Measurements from ENCODE around the gene CNTN2. TPM values are rescaled to one million over a fixed set of nuclear protein-coding genes. Genes with fewer than 3 reads are reported as not detected.

CNTN2 gene
- total RNA-seq, 2 donors from 2014 or later, result not detected

DNA sequence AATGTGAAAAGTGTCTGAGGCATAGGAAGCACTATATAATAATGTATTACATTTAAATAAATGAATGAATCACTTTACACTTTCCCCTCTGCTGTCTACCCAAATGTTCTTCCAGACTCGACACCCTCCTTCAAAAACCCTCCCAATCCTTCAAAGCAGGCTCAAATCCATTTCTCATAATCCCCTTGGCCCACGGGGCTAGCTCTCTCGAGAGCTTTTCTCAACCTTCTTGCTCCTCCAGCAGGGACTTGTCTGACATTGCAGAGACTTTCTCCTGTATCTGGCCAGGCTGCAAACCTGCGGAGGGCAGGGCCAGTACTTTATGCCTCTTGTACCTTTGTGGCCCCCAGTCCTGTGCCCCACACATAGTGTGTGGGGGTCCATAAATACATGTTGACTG is 14.1 kb upstream of the CNTN2 start:
- H3K9me3 ChIP-seq (ENCODE audit: control insufficient read depth, low read length, poor library complexity, severe bottlenecking), result no peaks in the 10 kb centered on the region
- Mint-ChIP-seq H3K27me3 (peaks cover 54% of the 10 kb centered on the region), H3K4me1 (peaks cover 3% of the 10 kb centered on the region), H3K4me3 (no peak overlapping the region), H3K27ac (no peak overlapping the region), H3K36me3 (ENCODE audit: low read depth) (peaks cover 2% of the 10 kb centered on the region)
- ATAC-seq, result no peak
- no peak for DNase-seq

GRCh38 chr1:205030241-205030640 is 12.8 kb upstream of the CNTN2 start:
- Mint-ChIP-seq H3K27me3 (peaks cover 45% of the 10 kb centered on the region), H3K4me3 (no peak overlapping the region), H3K4me1 (peaks cover 3% of the 10 kb centered on the region), H3K36me3 (ENCODE audit: low read depth) (peaks cover 4% of the 10 kb centered on the region), H3K27ac (no peak overlapping the region)
- DNase-seq (no peak), ATAC-seq (no peak)
- H3K9me3 ChIP-seq (ENCODE audit: control insufficient read depth, low read length, poor library complexity, severe bottlenecking), result no peaks in the 10 kb centered on the region

DNA sequence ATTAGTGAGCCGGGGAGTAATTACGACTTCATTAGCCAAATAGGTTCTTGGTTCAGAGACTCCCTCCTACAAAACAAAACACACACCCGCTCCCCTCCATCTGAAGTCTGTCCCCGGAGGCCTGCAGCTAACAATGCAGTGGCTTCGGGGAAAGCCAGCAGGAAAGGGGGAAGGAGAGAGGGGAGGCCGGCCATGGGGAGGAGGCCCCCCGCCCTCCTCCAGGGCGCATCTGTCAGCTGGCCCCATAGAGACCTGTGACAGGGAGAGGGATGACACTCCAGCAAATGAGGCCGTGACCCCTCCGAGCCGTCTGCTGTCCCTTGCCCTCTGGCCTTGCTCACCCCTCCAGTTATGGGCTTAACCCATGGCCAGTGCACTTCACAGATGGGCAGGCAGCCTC is 12.1 kb upstream of the CNTN2 start:
- Mint-ChIP-seq H3K4me3 (no peak overlapping the region), H3K4me1 (peaks cover 3% of the 10 kb centered on the region), H3K27ac (no peak overlapping the region), H3K36me3 (ENCODE audit: low read depth) (peaks cover 7% of the 10 kb centered on the region), H3K27me3 (peaks cover 43% of the 10 kb centered on the region)
- no peak for DNase-seq
- ATAC-seq, result no peak
- H3K9me3 ChIP-seq (ENCODE audit: control insufficient read depth, low read length, poor library complexity, severe bottlenecking), result no peaks in the 10 kb centered on the region

DNA sequence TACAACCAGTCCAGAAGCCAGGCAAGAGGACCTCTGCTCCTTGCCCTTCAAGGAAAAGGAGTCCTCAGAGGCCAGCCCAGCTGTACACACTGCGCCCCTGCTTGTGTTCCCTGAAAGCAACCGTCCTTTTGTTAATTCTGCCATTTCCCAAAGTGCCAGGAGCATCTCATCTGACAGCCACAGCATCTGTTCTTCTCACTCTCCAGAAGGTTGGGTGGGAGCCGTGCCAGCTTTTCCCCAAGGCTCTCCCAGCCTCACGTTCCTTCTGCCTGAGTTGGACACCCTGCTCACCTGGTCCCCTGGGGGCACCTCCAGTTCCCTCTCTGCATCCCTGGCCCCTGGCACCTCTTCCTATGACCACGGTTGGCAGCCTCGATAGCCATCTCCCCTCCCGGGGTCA is 10.5 kb upstream of the CNTN2 start:
- Mint-ChIP-seq H3K27ac (no peak overlapping the region), H3K36me3 (ENCODE audit: low read depth) (peaks cover 7% of the 10 kb centered on the region), H3K4me3 (no peak overlapping the region), H3K4me1 (peaks cover 3% of the 10 kb centered on the region), H3K27me3 (peaks cover 43% of the 10 kb centered on the region)
- H3K9me3 ChIP-seq (ENCODE audit: control insufficient read depth, low read length, poor library complexity, severe bottlenecking), result no peaks in the 10 kb centered on the region
- ATAC-seq (no peak), DNase-seq (no peak)

- H3K9me3 ChIP-seq (ENCODE audit: control insufficient read depth, low read length, poor library complexity, severe bottlenecking), result no peaks in the 10 kb centered on the region
- Mint-ChIP-seq H3K27ac (no peak overlapping the region), H3K36me3 (ENCODE audit: low read depth) (peaks cover 5% of the 10 kb centered on the region), H3K4me3 (no peak overlapping the region), H3K4me1 (no peaks in the 10 kb centered on the region), H3K27me3 (peaks cover 37% of the 10 kb centered on the region)
- DNase-seq (no peak), ATAC-seq (no peak)
Measured at GRCh38 chr1:205037539-205037938, 5.5 kb upstream of the CNTN2 start.

DNA sequence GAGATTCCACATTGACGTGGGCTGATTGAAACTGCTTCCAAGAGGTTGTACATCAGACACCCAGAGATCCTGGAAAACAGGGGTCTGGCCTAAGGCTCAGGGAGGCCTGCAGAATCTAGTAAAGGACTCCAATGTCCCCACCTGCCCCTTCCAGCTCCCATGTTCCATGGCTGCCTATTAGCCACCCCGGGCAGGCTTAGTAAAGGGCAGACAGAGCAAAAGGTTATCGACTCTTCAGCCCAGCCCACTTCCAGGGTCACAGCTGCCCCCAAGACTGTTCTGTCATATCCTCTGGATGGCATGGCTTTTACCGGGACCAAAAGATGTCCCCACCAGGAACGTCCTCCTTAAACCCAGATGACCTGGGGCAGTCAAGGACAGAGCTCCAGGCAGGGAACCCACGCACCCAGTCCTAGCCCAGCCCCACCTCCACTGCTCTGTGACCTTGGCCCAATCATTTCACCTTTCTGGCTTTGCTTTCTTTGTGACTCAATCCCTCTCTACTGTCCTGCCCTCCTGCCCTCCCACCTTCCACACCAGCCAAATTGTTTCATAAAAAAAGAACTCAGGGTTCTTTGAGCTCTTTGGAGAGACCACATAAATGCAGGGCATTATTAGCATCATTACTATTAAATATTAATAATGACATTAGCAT is 4.8 kb upstream of the CNTN2 start:
- H3K27me3 Mint-ChIP-seq, result peaks cover 38% of the 10 kb centered on the region
- ATAC-seq (no peak), DNase-seq (no peak)
- no peaks in the 10 kb centered on the region for H3K4me1 Mint-ChIP-seq
- H3K36me3 Mint-ChIP-seq (ENCODE audit: low read depth), result peaks cover 5% of the 10 kb centered on the region
- no peak overlapping the region for H3K4me3 Mint-ChIP-seq
- no peak overlapping the region for H3K27ac Mint-ChIP-seq
- no peaks in the 10 kb centered on the region for H3K9me3 ChIP-seq (ENCODE audit: control insufficient read depth, low read length, poor library complexity, severe bottlenecking)

DNA sequence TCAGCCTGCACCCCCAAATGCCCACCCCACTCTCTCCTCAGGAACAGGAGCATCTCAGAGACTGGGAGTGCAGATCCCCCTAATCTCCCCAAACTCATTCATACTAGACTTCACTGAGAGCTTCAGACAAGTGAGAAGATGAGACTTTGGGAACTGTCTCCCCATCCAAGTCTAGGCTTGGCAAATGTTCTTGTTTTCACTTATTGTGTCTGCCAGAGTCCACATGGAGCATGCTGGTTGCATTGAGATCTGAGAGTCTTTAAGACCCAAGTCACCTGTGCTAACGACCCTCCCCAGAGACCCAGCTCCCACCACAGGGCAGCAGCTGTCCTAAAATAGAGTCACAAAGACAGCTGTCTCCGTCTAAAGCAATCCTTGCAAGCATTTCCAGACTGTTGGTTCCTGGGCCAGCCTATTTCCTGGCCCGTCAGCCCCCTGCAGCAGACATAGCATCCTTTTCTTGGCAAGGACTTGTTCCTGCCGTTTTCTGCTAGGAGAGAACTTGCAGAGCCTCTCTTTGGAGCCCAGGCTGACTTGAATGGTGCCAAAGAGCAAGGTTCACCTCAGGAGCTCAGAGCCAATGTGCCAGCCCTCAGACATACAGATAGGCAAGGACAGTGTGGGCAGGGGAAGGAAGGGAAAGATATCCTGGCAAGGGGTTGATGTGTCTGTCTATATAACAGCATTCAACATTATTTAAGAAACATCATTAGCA is 1.9 kb upstream of the CNTN2 start:
- ATAC-seq (no peak), DNase-seq (no peak)
- H3K4me3 Mint-ChIP-seq, result no peak overlapping the region
- peaks cover 53% of the 10 kb centered on the region for H3K27me3 Mint-ChIP-seq
- H3K36me3 Mint-ChIP-seq (ENCODE audit: low read depth), result peaks cover 2% of the 10 kb centered on the region
- no peaks in the 10 kb centered on the region for H3K9me3 ChIP-seq (ENCODE audit: control insufficient read depth, low read length, poor library complexity, severe bottlenecking)
- no peaks in the 10 kb centered on the region for H3K4me1 Mint-ChIP-seq
- no peak overlapping the region for H3K27ac Mint-ChIP-seq

GRCh38 chr1:205041998-205042910 is 758 bp upstream of the CNTN2 start:
- peaks cover 2% of the 10 kb centered on the region for H3K36me3 Mint-ChIP-seq (ENCODE audit: low read depth)
- no peak overlapping the region for H3K27ac Mint-ChIP-seq
- no peaks in the 10 kb centered on the region for H3K4me1 Mint-ChIP-seq
- ATAC-seq (no peak), DNase-seq (no peak)
- no peak overlapping the region for H3K4me3 Mint-ChIP-seq
- H3K27me3 Mint-ChIP-seq, result peaks cover 62% of the 10 kb centered on the region
- no peaks in the 10 kb centered on the region for H3K9me3 ChIP-seq (ENCODE audit: control insufficient read depth, low read length, poor library complexity, severe bottlenecking)

DNA sequence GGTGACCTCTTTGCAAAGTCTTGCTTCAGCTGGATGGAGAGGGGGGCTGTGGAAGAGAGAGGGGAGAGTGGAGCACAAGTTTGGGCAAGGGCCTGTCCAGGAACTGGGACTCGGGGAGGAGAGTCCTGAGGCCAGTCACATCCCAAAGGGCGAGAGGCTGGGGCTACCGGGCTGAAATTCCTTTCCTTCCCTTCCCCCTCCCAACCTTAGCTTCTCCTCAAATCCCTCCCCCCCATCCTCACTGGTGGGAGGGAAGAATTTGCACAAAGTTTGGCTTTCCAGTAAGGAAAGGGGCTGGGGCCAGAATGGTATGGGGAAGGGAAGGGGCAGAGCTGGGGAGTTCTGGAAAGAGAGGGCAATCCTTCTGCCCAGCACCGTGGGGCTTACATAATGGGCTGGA is 854 bp downstream of the CNTN2 start:
- Mint-ChIP-seq H3K4me3 (no peak overlapping the region), H3K27me3 (peaks cover 67% of the 10 kb centered on the region), H3K36me3 (ENCODE audit: low read depth) (peaks cover 2% of the 10 kb centered on the region), H3K4me1 (no peaks in the 10 kb centered on the region), H3K27ac (no peak overlapping the region)
- H3K9me3 ChIP-seq (ENCODE audit: control insufficient read depth, low read length, poor library complexity, severe bottlenecking), result no peaks in the 10 kb centered on the region
- DNase-seq, result no peak
- ATAC-seq, result no peak

GRCh38 chr1:205044741-205045140 is 1.7 kb downstream of the CNTN2 start:
- Mint-ChIP-seq H3K27me3 (peaks cover 65% of the 10 kb centered on the region), H3K4me1 (no peaks in the 10 kb centered on the region), H3K27ac (no peak overlapping the region), H3K36me3 (ENCODE audit: low read depth) (peaks cover 2% of the 10 kb centered on the region), H3K4me3 (no peak overlapping the region)
- no peaks in the 10 kb centered on the region for H3K9me3 ChIP-seq (ENCODE audit: control insufficient read depth, low read length, poor library complexity, severe bottlenecking)
- ATAC-seq (no peak), DNase-seq (no peak)

GRCh38 chr1:205045146-205045545 is 2.1 kb downstream of the CNTN2 start:
- Mint-ChIP-seq H3K36me3 (ENCODE audit: low read depth) (peaks cover 2% of the 10 kb centered on the region), H3K4me1 (no peaks in the 10 kb centered on the region), H3K4me3 (no peak overlapping the region), H3K27me3 (peaks cover 61% of the 10 kb centered on the region), H3K27ac (no peak overlapping the region)
- H3K9me3 ChIP-seq (ENCODE audit: control insufficient read depth, low read length, poor library complexity, severe bottlenecking), result no peaks in the 10 kb centered on the region
- DNase-seq (no peak), ATAC-seq (no peak)

- H3K9me3 ChIP-seq (ENCODE audit: control insufficient read depth, low read length, poor library complexity, severe bottlenecking), result no peaks in the 10 kb centered on the region
- no peak for DNase-seq
- H3K36me3 Mint-ChIP-seq (ENCODE audit: low read depth), result peaks cover 2% of the 10 kb centered on the region
- H3K4me1 Mint-ChIP-seq, result peaks cover 2% of the 10 kb centered on the region
- ATAC-seq, result no peak
- peaks cover 44% of the 10 kb centered on the region for H3K27me3 Mint-ChIP-seq
- no peak overlapping the region for H3K4me3 Mint-ChIP-seq
- no peak overlapping the region for H3K27ac Mint-ChIP-seq
Measured at GRCh38 chr1:205046870-205047269, 3.9 kb downstream of the CNTN2 start.

DNA sequence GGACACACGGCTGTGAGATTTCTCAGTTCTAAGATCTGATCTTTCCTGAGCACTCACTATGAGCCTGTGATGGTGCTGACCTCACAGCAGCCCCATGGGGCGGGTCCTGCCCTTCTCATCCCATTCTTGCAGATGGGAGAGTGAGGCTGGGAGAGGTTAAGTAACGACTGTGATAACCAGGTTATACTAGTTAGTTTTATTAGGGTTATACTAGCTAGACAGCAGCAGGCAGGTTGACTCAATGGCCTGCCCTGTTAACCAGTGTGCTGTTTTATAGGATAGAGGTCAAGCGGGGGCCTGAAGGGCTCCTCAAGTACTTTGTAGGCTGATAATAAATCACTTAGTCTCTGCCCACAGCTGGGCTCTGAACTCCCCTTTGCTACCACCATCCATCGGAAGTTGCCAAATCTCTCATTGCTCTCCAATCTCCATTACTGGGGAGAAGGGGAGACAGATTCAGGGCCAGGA is 4.8 kb downstream of the CNTN2 start:
- Mint-ChIP-seq H3K36me3 (ENCODE audit: low read depth) (peaks cover 2% of the 10 kb centered on the region), H3K27me3 (peaks cover 35% of the 10 kb centered on the region), H3K4me3 (no peak overlapping the region), H3K4me1 (peaks cover 2% of the 10 kb centered on the region), H3K27ac (no peak overlapping the region)
- no peaks in the 10 kb centered on the region for H3K9me3 ChIP-seq (ENCODE audit: control insufficient read depth, low read length, poor library complexity, severe bottlenecking)
- DNase-seq (no peak), ATAC-seq (no peak)

Data from T-helper 17 cell (primary cell).